Panc1 (cell line): ENCODE data around the gene BSX. TPM values are rescaled to one million over a fixed set of nuclear protein-coding genes. Genes with fewer than 3 reads are reported as not detected.

Source experiments
- ATAC-seq: fragments of 200-7000 bp; cut with Tn5 transposase; 2 replicates; pipeline ENCODE4 v1.9.1; 2020; ENCODE audit warnings: mild to moderate bottlenecking, moderate library complexity
- BruUV-seq: library from RNA; stranded (reverse); fragments of 400-500 nt; replicated peaks from 2 replicates; lab custom pipeline; 2021; lab: Mats Ljungman, UMichigan
- CTCF ChIA-PET: fragments of 300-600 bp; sonication (Branson Sonifier 250); formaldehyde crosslinking; loops from one replicate; lab custom pipeline; 2022; ENCODE audit warnings: antibody characterized with exemption; lab: Charles Lee
- POLR2A ChIA-PET: fragments of 300-600 bp; sonication (Branson Sonifier 250); formaldehyde crosslinking; loops from one replicate; lab custom pipeline; 2022; ENCODE audit warnings: antibody characterized with exemption; lab: Charles Lee
- DNase-seq: peaks from one replicate; pipeline ENCODE4 v3.0.0-alpha.2; 2010; ENCODE audit warnings: low read depth, low spot score
- H3K27ac ChIP-seq: 2 replicates; pipeline ENCODE4 v1.5.1; 2011; ENCODE audit warnings: mild to moderate bottlenecking, low read length, inconsistent platforms
- H3K27me3 ChIP-seq: fragments of 200-500 bp; sonication (Bioruptor generic); 2 replicates; pipeline ENCODE4 v1.6.0; 2014; ENCODE audit warnings: low read length, inconsistent platforms; ENCODE audit not compliant: control insufficient read depth, insufficient read depth
- H3K36me3 ChIP-seq: fragments of 200-500 bp; sonication (Bioruptor generic); 2 replicates; pipeline ENCODE4 v1.5.1; 2014; ENCODE audit warnings: inconsistent platforms, mild to moderate bottlenecking, low read length, moderate library complexity; ENCODE audit not compliant: control insufficient read depth, insufficient read depth
- H3K4me1 ChIP-seq: 2 replicates; pipeline ENCODE4 v1.5.1; 2011; ENCODE audit warnings: inconsistent platforms, mild to moderate bottlenecking, low read length, moderate library complexity; ENCODE audit not compliant: control insufficient read depth, insufficient read depth
- H3K4me3 ChIP-seq, 2 experiments: 2 replicates each; pipeline ENCODE4 v1.5.1; 2011 to 2012; ENCODE audit warnings: low read depth in 2 of 2, low read length in 2 of 2, mild to moderate bottlenecking in 2 of 2, inconsistent platforms in 1 of 2, moderate library complexity in 1 of 2
- H3K9me3 ChIP-seq: fragments of 200-500 bp; sonication (Bioruptor generic); 2 replicates; pipeline ENCODE4 v1.5.1; 2014; ENCODE audit warnings: low read depth, mild to moderate bottlenecking, inconsistent platforms, low read length, moderate library complexity; ENCODE audit not compliant: control insufficient read depth, insufficient read depth
- POLR2AphosphoS5 ChIP-seq: IDR thresholded peaks from 2 replicates; pipeline ENCODE4 v1.6.1; 2012; ENCODE audit warnings: mild to moderate bottlenecking, low read depth, low read length, moderate library complexity
- SIN3A ChIP-seq: IDR thresholded peaks from 2 replicates; pipeline ENCODE4 v1.6.1; 2012; ENCODE audit warnings: low read depth, mild to moderate bottlenecking, low read length, moderate library complexity, borderline replicate concordance; ENCODE audit not compliant: insufficient read depth
- TCF7L2 ChIP-seq: IDR thresholded peaks from 2 replicates; pipeline ENCODE4 v1.6.1; 2011; ENCODE audit warnings: mild to moderate bottlenecking, low read depth, low read length, inconsistent platforms
- in situ Hi-C: cut with HindIII; loops from 2 replicates; pipeline ENCODE4 v1.10.0; 2016; ENCODE audit warnings: low sequenced_read_pairs, low pct_unique_long_range_greater_than_20kb
- intact Hi-C: fragments of 100-400 bp; cut with micrococcal nuclease; formaldehyde crosslinking; loops from one replicate; pipeline ENCODE4 v1.10.0; 2022; ENCODE audit not compliant: unreplicated experiment
- total RNA-seq: library from RNA; stranded (reverse); gene quantifications from one replicate; pipeline ENCODE4 v1.2.1, GENCODE V29; 2021; ENCODE audit not compliant: unreplicated experiment
- TF ChIP-seq, protein P1 (sequence below): fragments of 450-650 bp; IDR thresholded peaks from 2 replicates; pipeline ENCODE4 v1.5.1; 2017; ENCODE audit warnings: mild to moderate bottlenecking
- TF ChIP-seq, protein P2 (sequence below), 2 experiments: IDR thresholded peaks; 2 replicates each; pipeline ENCODE4 v1.6.1; 2011 to 2012; ENCODE audit warnings: low read depth in 2 of 2, control low read depth in 1 of 2, low read length in 1 of 2, mild to moderate bottlenecking in 1 of 2, moderate library complexity in 1 of 2; ENCODE audit not compliant: insufficient read depth in 1 of 2

The BSX gene
- total RNA-seq, 1 experiment from 2014 or later, result not detected

DNA sequence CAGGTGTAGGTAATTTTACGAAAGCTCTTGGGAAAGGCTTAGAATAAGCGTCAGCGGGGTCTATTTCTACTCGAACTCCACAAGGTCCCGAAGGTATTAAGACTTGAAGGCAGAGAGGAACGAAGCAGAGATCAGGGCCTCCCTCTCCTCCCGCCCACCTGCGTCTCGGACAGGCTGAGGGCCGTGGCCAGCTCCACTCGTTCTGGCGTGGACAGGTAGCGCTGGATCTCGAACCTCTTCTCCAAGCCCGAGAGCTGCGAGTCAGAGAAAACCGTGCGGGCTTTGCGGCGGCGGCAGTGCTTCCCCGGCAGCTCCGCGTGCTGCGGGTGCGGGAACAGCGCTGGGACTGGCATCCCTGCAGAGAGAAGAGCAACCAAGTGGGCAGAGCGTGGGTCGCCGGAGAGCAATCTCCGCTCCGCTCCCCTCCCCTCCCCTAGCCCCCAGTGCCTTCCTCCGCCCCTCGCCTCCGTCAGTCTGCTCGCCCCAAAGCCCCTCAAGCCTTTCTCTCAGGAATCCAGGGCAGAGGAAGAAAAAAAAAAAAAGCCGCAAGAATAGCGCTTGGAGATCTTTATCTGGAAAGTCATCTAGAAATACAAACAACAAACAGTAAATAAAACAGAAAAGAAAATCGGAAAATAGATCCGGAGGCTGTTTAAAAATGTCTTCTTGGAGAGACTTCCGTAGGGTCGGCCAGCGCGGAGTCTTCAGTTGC lies 2.4 kb downstream of the BSX start:
- H3K27me3 ChIP-seq, result peaks cover 78% of the 10 kb centered on the region
- TF ChIP-seq POLR2AphosphoS5 (no peak), SIN3A (no peak), TCF7L2 (no peak)
- TF ChIP-seq, protein P1, sequence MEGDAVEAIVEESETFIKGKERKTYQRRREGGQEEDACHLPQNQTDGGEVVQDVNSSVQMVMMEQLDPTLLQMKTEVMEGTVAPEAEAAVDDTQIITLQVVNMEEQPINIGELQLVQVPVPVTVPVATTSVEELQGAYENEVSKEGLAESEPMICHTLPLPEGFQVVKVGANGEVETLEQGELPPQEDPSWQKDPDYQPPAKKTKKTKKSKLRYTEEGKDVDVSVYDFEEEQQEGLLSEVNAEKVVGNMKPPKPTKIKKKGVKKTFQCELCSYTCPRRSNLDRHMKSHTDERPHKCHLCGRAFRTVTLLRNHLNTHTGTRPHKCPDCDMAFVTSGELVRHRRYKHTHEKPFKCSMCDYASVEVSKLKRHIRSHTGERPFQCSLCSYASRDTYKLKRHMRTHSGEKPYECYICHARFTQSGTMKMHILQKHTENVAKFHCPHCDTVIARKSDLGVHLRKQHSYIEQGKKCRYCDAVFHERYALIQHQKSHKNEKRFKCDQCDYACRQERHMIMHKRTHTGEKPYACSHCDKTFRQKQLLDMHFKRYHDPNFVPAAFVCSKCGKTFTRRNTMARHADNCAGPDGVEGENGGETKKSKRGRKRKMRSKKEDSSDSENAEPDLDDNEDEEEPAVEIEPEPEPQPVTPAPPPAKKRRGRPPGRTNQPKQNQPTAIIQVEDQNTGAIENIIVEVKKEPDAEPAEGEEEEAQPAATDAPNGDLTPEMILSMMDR, result no peak
- TF ChIP-seq, protein P2, sequence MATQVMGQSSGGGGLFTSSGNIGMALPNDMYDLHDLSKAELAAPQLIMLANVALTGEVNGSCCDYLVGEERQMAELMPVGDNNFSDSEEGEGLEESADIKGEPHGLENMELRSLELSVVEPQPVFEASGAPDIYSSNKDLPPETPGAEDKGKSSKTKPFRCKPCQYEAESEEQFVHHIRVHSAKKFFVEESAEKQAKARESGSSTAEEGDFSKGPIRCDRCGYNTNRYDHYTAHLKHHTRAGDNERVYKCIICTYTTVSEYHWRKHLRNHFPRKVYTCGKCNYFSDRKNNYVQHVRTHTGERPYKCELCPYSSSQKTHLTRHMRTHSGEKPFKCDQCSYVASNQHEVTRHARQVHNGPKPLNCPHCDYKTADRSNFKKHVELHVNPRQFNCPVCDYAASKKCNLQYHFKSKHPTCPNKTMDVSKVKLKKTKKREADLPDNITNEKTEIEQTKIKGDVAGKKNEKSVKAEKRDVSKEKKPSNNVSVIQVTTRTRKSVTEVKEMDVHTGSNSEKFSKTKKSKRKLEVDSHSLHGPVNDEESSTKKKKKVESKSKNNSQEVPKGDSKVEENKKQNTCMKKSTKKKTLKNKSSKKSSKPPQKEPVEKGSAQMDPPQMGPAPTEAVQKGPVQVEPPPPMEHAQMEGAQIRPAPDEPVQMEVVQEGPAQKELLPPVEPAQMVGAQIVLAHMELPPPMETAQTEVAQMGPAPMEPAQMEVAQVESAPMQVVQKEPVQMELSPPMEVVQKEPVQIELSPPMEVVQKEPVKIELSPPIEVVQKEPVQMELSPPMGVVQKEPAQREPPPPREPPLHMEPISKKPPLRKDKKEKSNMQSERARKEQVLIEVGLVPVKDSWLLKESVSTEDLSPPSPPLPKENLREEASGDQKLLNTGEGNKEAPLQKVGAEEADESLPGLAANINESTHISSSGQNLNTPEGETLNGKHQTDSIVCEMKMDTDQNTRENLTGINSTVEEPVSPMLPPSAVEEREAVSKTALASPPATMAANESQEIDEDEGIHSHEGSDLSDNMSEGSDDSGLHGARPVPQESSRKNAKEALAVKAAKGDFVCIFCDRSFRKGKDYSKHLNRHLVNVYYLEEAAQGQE (IDR thresholded peaks at IDR 0.05; ENCODE audit: insufficient read depth in 1 of 2, low read depth in 2 of 2, low read length in 1 of 2), result no peak
- peaks cover 15% of the 10 kb centered on the region; the same call in 1 of the 2 replicates for H3K4me1 ChIP-seq
- in situ Hi-C loops, result no loop called here
- H3K36me3 ChIP-seq, result no peaks in the 10 kb centered on the region
- no peak overlapping the region for H3K4me3 ChIP-seq
- intact Hi-C loops, result no loop called here
- no peaks in the 10 kb centered on the region for H3K9me3 ChIP-seq
- no TSS peak for BruUV-seq
- H3K27ac ChIP-seq, result no peak overlapping the region
- ATAC-seq (no peak), DNase-seq (no peak)
- CTCF ChIA-PET, result no interaction called here
- POLR2A ChIA-PET, result no interaction called here

DNA sequence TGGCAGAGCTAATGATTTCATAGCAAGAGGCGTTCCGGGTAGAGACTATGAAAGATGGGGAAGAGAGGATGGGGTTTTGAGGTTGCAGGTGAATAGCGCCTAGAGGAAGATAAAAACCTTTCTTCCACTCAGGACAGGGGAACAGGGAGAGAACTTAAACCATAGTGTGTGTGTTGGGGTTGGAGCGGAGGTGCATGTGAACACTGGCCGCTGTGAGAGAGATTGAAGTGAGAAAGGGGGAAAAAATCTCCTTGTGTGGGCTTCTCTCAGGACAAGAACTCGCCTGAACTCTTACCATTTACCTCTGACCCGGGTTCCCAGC lies 3.4 kb downstream of the BSX start:
- Histone ChIP-seq H3K27me3 (peaks cover 86% of the 10 kb centered on the region), H3K36me3 (no peaks in the 10 kb centered on the region), H3K4me1 (peaks cover 10% of the 10 kb centered on the region; the same call in 1 of the 2 replicates), H3K27ac (no peak overlapping the region), H3K9me3 (no peaks in the 10 kb centered on the region), H3K4me3 (no peak overlapping the region)
- intact Hi-C loops (no loop called here), in situ Hi-C loops (no loop called here)
- DNase-seq (no peak), ATAC-seq (no peak)
- POLR2A ChIA-PET, result no interaction called here
- CTCF ChIA-PET, result no interaction called here
- TF ChIP-seq, protein P1, result no peak
- no TSS peak for BruUV-seq
